ENCODE results near the gene LACRT.
"Not testable (repeated sequence)": the region's sequence is repeated elsewhere in the genome, so short reads cannot be mapped to it uniquely, and the experiment has no call there.

LACRT gene

GRCh38 chr12:54634795-54635194, at the start of gene LACRT:
LACRT (minus strand) TSS chr12:54634895; CDS start chr12:54634841, 54 bp downstream.
- in situ Hi-C loops (cut with HindIII; ENCODE audit: low sequenced_read_pairs): no loop called here
- no peak within 1 kb of the TSS for H3K4me3 ChIP-seq (ENCODE audit: low read depth, low read length)
- no peak for DNase-seq (ENCODE audit: low read depth)
- TF ChIP-seq, protein P1, sequence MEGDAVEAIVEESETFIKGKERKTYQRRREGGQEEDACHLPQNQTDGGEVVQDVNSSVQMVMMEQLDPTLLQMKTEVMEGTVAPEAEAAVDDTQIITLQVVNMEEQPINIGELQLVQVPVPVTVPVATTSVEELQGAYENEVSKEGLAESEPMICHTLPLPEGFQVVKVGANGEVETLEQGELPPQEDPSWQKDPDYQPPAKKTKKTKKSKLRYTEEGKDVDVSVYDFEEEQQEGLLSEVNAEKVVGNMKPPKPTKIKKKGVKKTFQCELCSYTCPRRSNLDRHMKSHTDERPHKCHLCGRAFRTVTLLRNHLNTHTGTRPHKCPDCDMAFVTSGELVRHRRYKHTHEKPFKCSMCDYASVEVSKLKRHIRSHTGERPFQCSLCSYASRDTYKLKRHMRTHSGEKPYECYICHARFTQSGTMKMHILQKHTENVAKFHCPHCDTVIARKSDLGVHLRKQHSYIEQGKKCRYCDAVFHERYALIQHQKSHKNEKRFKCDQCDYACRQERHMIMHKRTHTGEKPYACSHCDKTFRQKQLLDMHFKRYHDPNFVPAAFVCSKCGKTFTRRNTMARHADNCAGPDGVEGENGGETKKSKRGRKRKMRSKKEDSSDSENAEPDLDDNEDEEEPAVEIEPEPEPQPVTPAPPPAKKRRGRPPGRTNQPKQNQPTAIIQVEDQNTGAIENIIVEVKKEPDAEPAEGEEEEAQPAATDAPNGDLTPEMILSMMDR (IDR thresholded peaks at IDR 0.05; ENCODE audit: low read depth, low read length, missing control alignments): no peak

GRCh38 chr12:54683398-54683797, 48.7 kb upstream of the LACRT start:
- no peak for DNase-seq (ENCODE audit: low read depth)
- no peak overlapping the region for H3K4me3 ChIP-seq (ENCODE audit: low read depth, low read length)
- TF ChIP-seq, protein P1 (IDR thresholded peaks at IDR 0.05; ENCODE audit: low read depth, low read length, missing control alignments): no peak
- in situ Hi-C loops (cut with HindIII; ENCODE audit: low sequenced_read_pairs): no loop called here

- TF ChIP-seq, protein P1 (IDR thresholded peaks at IDR 0.05; ENCODE audit: low read depth, low read length, missing control alignments): no peak
- no peak overlapping the region for H3K4me3 ChIP-seq (ENCODE audit: low read depth, low read length)
- DNase-seq (ENCODE audit: low read depth): no peak
- in situ Hi-C loops (cut with HindIII; ENCODE audit: low sequenced_read_pairs): no loop called here
Observed at GRCh38 chr12:54682674-54683073, 48.0 kb upstream of the LACRT start.

DNA sequence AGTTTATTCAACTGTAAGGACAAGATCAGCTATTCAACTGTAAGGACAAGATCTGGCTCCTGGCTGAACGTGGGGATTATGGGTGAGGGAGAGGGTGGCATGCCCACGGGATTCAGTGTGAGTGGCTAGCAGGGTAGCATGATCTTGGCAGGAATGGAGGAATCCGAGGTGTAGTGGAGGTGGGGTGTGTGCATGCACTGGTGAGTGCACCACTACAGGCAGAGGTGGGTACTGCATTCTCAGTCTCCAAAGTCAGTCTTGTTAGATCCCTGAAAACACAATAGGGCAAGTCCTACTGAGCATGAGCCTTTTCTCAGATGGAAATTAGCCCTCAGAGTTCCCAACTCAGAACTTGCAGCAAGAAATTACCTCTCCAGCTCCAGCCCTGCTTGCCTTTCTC, 45.7 kb upstream of the LACRT start:
- H3K4me3 ChIP-seq (ENCODE audit: low read depth, low read length): no peak overlapping the region
- DNase-seq (ENCODE audit: low read depth): no peak
- in situ Hi-C loops (cut with HindIII; ENCODE audit: low sequenced_read_pairs): no loop called here
- TF ChIP-seq, protein P1 (IDR thresholded peaks at IDR 0.05; ENCODE audit: low read depth, low read length, missing control alignments): peak; percentile 37

- in situ Hi-C loops (cut with HindIII; ENCODE audit: low sequenced_read_pairs): no loop called here
- H3K4me3 ChIP-seq (ENCODE audit: low read depth, low read length): no peak overlapping the region
- no peak for DNase-seq (ENCODE audit: low read depth)
- TF ChIP-seq, protein P1 (IDR thresholded peaks at IDR 0.05; ENCODE audit: low read depth, low read length, missing control alignments): no peak
Observed at GRCh38 chr12:54678131-54678530, 43.4 kb upstream of the LACRT start.

- in situ Hi-C loops (cut with HindIII; ENCODE audit: low sequenced_read_pairs): no loop called here
- no peak overlapping the region for H3K4me3 ChIP-seq (ENCODE audit: low read depth, low read length)
- no peak for DNase-seq (ENCODE audit: low read depth)
- TF ChIP-seq, protein P1 (IDR thresholded peaks at IDR 0.05; ENCODE audit: low read depth, low read length, missing control alignments): no peak
Observed at GRCh38 chr12:54667945-54668344, 33.2 kb upstream of the LACRT start.

- H3K4me3 ChIP-seq (ENCODE audit: low read depth, low read length): no peak overlapping the region
- TF ChIP-seq, protein P1 (IDR thresholded peaks at IDR 0.05; ENCODE audit: low read depth, low read length, missing control alignments): no peak
- in situ Hi-C loops (cut with HindIII; ENCODE audit: low sequenced_read_pairs): no loop called here
- no peak for DNase-seq (ENCODE audit: low read depth)
Observed at GRCh38 chr12:54666008-54666407, 31.3 kb upstream of the LACRT start.

GRCh38 chr12:54665022-54665635, 30.4 kb upstream of the LACRT start:
- H3K4me3 ChIP-seq (ENCODE audit: low read depth, low read length); in situ Hi-C loops (cut with HindIII; ENCODE audit: low sequenced_read_pairs); DNase-seq (ENCODE audit: low read depth): not testable (repeated sequence)
